PC-9 (cell line): ENCODE measurements around the gene TTBK2.

Experiments
- EZH2 ChIP-seq: fragments of 200-600 bp; sonication (generic); IDR thresholded peaks from 2 replicates; pipeline ENCODE4 v1.8.0; 2017; ENCODE audit warnings: antibody characterized with exemption, low read depth
- TF ChIP-seq, protein P1 (sequence below): fragments of 200-600 bp; sonication (generic); conservative IDR thresholded peaks from 2 replicates; pipeline ENCODE4 v1.6.1; 2017; ENCODE audit warnings: mixed run types, antibody characterized with exemption, mild to moderate bottlenecking, moderate library complexity

DNA sequence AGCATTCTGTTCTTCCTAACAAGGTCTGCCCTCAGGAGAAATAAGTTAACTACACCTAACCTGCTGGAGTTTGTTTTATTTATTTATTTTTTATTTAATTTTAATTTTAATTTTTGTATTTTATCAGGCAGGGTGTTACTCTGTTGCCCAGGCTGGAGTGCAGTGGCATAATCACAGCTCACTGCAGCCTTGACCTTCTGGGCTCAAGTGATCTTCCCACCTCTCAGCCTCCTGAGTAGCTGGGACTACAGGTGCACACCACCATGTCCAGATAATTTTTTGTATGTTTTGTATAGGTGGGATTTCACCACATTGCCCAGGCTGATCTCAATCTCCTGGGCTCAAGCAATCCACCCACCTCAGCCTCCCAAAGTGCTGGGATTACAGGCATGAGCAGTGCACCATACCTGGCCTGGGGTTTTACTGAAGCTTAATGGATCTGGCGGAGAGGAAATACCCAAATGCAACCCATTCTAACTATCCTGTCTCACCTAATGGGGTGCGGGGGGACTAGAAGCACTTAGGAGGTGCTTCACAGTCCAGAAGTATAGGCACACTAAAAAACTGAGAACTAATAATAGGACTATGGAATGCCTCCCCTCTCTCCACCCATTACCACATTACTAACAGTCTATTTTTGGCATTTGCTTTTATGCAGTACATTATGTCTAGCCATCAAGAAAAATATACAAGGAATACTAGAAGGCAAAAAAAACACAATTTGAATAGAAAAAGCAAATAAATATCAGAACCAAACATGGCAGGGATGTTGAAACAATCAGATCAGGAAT lies 61.4 kb downstream of the TTBK2 start:
- TF ChIP-seq, protein P1, sequence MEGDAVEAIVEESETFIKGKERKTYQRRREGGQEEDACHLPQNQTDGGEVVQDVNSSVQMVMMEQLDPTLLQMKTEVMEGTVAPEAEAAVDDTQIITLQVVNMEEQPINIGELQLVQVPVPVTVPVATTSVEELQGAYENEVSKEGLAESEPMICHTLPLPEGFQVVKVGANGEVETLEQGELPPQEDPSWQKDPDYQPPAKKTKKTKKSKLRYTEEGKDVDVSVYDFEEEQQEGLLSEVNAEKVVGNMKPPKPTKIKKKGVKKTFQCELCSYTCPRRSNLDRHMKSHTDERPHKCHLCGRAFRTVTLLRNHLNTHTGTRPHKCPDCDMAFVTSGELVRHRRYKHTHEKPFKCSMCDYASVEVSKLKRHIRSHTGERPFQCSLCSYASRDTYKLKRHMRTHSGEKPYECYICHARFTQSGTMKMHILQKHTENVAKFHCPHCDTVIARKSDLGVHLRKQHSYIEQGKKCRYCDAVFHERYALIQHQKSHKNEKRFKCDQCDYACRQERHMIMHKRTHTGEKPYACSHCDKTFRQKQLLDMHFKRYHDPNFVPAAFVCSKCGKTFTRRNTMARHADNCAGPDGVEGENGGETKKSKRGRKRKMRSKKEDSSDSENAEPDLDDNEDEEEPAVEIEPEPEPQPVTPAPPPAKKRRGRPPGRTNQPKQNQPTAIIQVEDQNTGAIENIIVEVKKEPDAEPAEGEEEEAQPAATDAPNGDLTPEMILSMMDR, result no peak
- TF ChIP-seq EZH2, result no peak
